Skin epidermis (tissue), 12 donors: ENCODE results near the gene XXYLT1.
A peak's percentile ranks its signal among the peaks of the same experiment; 100 is the strongest.

Experiments
- H3K27ac ChIP-seq, 21 experiments: fragments of 200-600 bp; sonication (generic) in 11 of 21; one replicate each; pipeline ENCODE4 v1.5.0; 2020; ENCODE audit warnings: mild to moderate bottlenecking in 3 of 21, inconsistent platforms in 2 of 21, moderate library complexity in 2 of 21
- H3K4me3 ChIP-seq, 7 experiments: fragments of 200-600 bp; sonication (generic) in 2 of 7; one replicate each; pipeline ENCODE4 v1.5.0; 2020; ENCODE audit warnings: inconsistent platforms in 2 of 7, mild to moderate bottlenecking in 2 of 7, moderate library complexity in 1 of 7

The XXYLT1 gene

GRCh38 chr3:195162816-195163215 is 108.1 kb downstream of the XXYLT1 start:
- H3K27ac ChIP-seq, result peak overlapping the region in 8 of 21 experiments; percentile 13 to 63 (median 32)

DNA sequence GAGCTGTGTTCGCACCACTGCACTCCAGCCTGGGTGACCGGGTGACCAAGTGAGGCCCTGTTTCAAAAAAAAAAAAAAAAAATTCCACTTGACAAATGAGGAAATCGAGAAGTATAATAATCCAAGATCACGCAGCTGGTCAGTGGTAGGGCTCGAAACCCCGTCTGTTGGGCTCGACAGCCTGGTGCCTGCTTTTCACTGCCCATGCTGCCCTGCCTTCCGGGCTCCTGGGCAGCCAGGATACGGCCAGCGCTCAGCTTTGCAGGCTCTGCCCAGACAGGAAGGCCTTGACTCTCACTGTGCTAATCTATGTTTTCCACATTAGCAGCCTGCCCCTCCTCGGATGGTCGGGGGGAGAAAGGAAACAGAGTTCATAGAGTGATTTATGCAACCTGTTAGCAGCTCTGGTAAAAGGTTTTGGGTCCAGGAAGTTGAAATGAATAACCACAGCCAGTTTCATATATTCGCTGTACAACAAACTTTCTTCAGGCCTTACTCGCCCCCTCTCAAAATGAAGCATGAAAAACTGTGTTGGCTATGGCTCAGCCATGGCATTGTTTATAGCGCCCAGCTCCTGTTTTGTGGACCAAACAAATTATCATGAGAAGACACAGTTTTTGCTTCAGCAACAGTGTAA is 108.8 kb downstream of the XXYLT1 start:
- Histone ChIP-seq H3K4me3 (no peak overlapping the region), H3K27ac (peak overlapping the region in 14 of 21 experiments; percentile 13 to 63 (median 42))

More at GRCh38 chr3:195162816-195163215, 108.1 kb downstream of the XXYLT1 start:
- no peak overlapping the region for H3K4me3 ChIP-seq

GRCh38 chr3:195160908-195161434 is 110.0 kb downstream of the XXYLT1 start:
- peak overlapping the region in 15 of 21 experiments; percentile 4 to 81 (median 57) for H3K27ac ChIP-seq
- H3K4me3 ChIP-seq, result no peak overlapping the region

DNA sequence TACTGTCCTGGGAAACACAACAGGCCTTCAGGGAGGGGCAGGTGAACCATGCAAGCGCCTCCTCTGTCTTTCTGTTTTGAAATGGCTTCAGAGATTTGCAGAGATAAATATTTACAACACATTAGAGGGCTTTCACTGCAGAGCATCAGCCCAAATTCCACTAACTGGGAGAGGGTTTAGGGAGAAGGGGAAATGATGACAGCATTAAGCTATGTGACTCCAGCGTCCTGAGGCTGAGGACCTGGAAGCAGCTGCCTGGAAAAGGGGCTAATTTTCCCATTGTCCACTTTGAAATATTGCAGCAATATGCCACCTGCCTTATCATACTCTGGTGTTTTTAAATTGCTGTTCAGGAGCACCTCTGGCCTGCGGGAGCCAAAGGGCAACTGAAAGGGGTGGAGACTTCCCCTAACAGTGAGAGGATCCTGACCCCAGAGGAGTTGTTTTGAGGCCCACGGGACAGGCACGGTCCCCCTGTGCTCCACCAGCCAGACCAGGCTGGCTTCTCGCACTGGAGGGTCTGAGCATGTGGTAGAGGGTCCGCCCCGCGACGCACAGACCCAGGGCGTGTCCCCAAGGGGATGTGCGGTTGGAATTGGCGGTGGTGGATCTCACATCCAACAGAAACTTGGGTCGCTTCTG is 110.6 kb downstream of the XXYLT1 start:
- H3K27ac ChIP-seq, result peak overlapping the region in 16 of 21 experiments; percentile 4 to 81 (median 55)
- no peak overlapping the region for H3K4me3 ChIP-seq

DNA sequence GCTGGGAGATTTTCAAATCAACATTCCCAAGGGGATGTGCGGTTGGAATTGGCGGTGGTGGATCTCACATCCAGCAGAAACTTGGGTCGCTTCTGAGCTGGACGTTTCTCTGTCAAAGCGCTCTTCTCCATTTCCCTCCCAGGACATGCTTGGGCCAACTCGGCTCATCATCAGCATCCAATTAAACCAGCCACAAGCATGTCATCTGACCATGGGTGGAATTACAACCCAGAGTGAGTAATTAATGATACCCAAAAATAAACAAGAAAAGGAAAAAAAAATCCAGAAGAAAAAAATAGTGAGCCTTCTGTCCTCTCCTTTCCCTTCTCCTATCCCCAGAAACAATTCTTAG is 111.2 kb downstream of the XXYLT1 start:
- Histone ChIP-seq H3K27ac (peak overlapping the region in 13 of 21 experiments; percentile 13 to 81 (median 58)), H3K4me3 (no peak overlapping the region)

DNA sequence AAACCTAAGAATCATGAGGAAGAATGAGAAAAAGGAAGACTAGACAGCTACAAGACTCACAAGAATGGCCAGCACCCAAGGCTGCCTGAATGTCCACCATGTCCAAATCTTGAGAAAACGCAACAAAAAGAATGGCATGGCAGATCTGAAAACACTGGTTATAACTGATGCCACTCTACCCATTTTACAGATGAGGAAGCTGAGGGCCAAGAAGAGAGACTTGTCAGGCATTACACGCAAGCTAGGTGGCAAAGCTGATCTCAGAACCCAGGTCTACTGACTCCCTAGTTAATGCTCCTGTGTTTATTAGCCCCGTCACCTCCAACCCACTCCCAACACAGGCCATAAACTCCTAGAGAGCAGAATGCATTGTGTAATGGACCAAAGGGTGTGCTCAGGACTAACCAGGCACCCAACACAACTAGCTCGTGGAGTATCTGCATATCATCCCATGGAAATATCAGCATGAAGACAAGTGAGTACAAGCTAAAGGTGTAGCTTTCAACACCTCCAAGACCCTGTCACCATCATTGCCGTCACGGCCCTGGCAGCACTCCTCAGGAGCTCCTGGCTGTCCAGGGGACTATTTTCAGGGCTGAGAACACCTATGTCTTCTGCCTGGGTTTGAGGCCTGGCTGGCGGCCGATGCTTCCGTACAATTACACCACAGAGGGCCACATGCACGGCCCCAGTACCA is 111.7 kb downstream of the XXYLT1 start:
- Histone ChIP-seq H3K4me3 (no peak overlapping the region), H3K27ac (peak overlapping the region in 6 of 21 experiments; percentile 13 to 75 (median 40))

DNA sequence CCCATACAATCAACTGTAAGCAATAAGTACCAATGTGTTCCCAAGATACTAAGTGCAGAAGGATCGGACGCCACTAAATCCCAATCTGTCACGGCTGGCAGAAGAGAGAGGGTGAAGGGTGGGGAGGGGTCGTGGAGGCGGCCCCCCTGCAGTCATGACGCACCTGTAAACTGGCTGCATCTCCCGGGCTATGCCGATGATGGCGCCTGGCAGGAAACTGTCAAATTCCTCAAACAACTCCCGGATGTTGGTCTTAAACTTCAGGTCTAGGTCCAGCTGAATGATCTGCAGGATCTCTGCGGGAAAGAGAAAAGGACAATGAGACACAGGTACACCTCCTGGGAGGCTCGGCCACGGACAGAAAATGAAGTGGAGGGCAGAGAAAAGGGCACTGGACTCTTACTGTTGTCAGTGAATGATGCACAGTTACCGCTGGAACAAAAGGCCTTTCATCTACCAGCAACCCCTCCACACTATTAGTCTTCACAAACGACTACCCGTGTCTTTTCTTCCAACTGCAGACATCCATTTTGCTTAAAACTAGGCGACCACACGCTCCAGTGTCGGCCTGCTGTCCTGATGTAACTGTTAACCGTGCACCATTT is 114.6 kb downstream of the XXYLT1 start:
- Histone ChIP-seq H3K27ac (peak overlapping the region in 3 of 21 experiments; percentile 25 to 83 (median 71)), H3K4me3 (no peak overlapping the region)

GRCh38 chr3:195155570-195156241 is 115.3 kb downstream of the XXYLT1 start:
- Histone ChIP-seq H3K4me3 (no peak overlapping the region), H3K27ac (peak overlapping the region in 13 of 21 experiments; percentile 22 to 83 (median 68))

DNA sequence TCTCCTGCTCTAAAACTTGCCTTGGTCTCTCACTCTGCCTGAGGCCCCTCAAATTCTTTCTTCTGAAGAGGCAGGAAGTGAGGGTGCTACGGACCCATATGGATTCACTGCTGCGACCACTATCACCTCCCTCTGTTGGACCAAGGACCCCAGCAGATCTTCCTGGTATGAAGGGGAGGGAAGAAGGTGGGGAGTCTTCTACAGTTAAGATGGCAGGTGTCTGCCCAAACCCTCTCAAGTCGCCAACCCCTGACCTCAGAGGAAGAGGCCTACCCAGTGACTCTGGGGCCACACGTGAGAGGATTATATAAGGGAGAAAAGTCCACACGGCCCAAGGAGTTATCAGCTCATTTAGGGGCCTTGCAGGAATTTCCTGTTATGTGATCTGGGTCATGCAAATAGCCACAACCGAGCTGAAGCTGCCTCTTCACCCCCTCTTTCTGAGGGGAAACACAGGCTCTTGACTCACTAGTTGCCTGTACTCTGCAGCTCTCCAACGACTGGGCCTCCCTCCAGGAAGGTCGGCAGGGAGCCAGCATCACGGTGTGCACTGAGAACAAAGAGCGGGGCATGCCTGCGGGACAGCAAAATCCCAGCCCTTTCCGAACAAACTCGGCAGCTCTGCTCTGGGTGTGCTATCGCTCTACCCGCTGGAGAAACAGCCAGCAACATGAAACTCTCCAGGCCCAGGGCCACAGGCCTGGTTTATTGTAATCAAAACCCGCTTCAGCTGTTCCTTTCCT is 116.0 kb downstream of the XXYLT1 start:
- Histone ChIP-seq H3K4me3 (no peak overlapping the region), H3K27ac (peak overlapping the region in 20 of 21 experiments; percentile 4 to 83 (median 65))

DNA sequence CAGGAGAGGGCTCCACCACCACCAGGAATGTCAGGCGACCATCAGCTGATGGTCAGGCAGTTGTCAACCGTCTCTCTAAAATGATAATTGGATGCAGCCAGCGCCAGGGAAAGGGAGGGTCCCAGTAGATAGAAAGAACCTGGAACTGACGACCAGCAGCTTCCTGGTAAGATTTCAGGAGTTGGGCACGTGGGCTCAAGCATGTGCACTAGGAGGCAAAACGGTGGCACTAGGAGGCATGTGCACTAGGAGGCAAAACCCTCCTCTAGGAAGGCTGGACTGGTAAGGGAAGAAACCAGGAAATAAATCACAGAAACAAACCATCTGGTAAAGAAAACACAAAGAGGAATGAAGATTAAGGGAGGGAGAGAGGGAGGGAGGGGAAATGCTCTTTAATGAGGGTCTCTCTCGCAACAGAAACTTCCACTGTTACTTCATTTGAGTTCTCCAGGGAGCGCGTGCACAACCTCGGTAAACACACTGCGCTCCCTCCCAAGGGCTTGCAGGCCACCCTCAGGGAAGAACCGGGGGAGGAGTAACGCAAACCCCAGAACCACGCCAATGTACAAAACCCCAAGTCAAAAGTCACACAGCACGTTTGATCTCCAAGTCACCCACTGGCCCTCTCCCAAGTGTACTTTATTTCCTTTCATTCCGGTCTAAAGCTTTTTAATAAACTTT is 116.7 kb downstream of the XXYLT1 start:
- H3K4me3 ChIP-seq, result no peak overlapping the region
- peak overlapping the region in 20 of 21 experiments; percentile 4 to 83 (median 65) for H3K27ac ChIP-seq

DNA sequence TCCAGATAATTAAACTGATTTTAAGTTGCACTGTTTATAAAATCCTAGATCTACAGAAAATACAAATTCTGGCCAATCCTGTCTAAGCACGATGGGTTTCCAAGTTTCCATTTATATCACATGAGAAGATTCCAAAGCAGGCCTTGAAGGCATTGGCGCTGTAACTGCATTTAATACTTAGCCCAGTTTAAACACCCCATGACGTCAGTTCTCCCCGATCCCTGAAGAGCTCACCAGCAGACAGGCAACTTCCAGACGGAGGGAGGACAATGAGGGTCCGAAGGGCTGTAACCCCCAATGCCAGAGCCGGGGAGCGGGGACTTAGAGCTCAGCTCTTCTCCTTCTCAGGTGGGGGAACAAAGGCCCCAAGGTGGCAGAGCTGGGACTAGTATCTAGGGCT is 117.3 kb downstream of the XXYLT1 start:
- no peak overlapping the region for H3K4me3 ChIP-seq

GRCh38 chr3:195153130-195153529 is 117.8 kb downstream of the XXYLT1 start:
- peak overlapping the region in 11 of 21 experiments; percentile 3 to 83 (median 58) for H3K27ac ChIP-seq
- H3K4me3 ChIP-seq, result no peak overlapping the region

More for the DNA sequence above, 117.3 kb downstream of the XXYLT1 start:
- peak overlapping the region in 18 of 21 experiments; percentile 25 to 83 (median 68) for H3K27ac ChIP-seq

DNA sequence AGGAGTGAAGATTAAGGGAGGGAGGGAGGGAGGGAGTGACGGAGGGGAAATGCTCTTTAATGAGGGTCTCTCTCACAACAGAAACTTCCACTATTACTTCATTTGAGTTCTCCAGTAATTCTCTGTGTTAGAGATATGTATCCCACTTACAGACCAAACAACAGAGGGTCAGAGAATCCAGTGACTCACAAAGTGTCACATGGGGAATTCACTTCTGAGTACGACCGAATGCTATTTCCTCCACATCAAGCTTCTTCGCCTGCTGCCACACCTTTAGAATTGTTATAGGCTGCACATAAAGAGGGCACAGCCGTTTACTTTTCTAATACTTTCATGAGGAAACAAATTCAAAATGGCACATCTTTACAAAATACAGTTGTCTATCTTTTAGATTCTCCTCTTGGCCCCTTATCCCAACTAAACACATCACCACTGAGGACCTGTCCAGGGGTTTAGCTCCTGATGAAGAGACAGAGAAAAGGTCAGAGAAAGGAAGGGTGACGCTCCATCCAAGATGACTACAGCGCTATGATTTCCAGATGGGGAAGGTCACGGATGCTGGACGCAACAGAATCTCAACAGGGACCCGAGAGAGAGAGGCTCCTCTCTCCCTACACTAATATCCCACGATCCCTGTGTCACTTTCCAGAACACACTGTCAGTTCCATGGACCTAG is 119.0 kb downstream of the XXYLT1 start:
- peak overlapping the region in 11 of 21 experiments; percentile 3 to 83 (median 55) for H3K27ac ChIP-seq
- no peak overlapping the region for H3K4me3 ChIP-seq

GRCh38 chr3:195151402-195151801 is 119.6 kb downstream of the XXYLT1 start:
- no peak overlapping the region for H3K4me3 ChIP-seq
- H3K27ac ChIP-seq, result peak overlapping the region in 12 of 21 experiments; percentile 7 to 83 (median 64)

- Histone ChIP-seq H3K4me3 (peak overlapping the region in 2 of 7 experiments; percentile 2 to 5), H3K27ac (peak overlapping the region in 18 of 21 experiments; percentile 7 to 83 (median 64))
Observed at GRCh38 chr3:195150181-195151118, 120.5 kb downstream of the XXYLT1 start.
